Peyer's patch (tissue), 4 donors: ENCODE data around the gene ABCA5.

Experiments used
- POLR2A ChIP-seq, 2 donors: fragments of 450-650 bp; IDR thresholded peaks; one replicate each; pipeline ENCODE4 v1.5.1; 2017; ENCODE audit warnings: antibody characterized with exemption in 2 of 2, mild to moderate bottlenecking in 2 of 2, moderate library complexity in 2 of 2
- TF ChIP-seq, protein P1 (sequence below), 6 experiments: fragments of 450-650 bp in 4 of 6; fragments of 200-600 bp in 2 of 6; sonication (generic) in 1 of 6; IDR thresholded peaks; one replicate each; pipeline ENCODE4 v1.5.1; 2017 to 2019; ENCODE audit warnings: antibody characterized with exemption in 6 of 6, mild to moderate bottlenecking in 3 of 6, moderate library complexity in 1 of 6

DNA sequence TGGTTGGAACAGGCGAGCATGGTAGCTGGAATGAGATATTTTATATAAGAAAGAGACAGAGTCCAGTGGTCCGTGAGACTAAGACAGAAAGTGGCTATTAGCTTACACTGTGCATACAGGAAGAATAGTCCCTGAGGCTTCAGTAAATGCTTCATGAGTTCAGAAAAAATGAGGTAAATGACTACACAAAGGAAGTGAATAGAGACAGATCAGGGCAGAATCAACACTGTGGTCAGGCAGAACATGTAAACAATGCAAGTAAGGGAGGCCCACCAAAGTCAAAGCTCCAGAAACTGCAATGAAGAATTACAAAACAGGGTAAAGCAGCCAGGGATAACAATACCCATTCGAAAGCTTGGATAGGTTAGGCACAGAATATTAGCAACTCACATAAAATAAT, 103.1 kb downstream of the ABCA5 start:
- TF ChIP-seq, protein P1, sequence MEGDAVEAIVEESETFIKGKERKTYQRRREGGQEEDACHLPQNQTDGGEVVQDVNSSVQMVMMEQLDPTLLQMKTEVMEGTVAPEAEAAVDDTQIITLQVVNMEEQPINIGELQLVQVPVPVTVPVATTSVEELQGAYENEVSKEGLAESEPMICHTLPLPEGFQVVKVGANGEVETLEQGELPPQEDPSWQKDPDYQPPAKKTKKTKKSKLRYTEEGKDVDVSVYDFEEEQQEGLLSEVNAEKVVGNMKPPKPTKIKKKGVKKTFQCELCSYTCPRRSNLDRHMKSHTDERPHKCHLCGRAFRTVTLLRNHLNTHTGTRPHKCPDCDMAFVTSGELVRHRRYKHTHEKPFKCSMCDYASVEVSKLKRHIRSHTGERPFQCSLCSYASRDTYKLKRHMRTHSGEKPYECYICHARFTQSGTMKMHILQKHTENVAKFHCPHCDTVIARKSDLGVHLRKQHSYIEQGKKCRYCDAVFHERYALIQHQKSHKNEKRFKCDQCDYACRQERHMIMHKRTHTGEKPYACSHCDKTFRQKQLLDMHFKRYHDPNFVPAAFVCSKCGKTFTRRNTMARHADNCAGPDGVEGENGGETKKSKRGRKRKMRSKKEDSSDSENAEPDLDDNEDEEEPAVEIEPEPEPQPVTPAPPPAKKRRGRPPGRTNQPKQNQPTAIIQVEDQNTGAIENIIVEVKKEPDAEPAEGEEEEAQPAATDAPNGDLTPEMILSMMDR (IDR thresholded peaks at IDR 0.05) = no peak
- TF ChIP-seq POLR2A (IDR thresholded peaks at IDR 0.05) = no peak
